Omental fat pad (tissue), 4 donors: ENCODE measurements around the gene TMEM30A. TPM values are rescaled to one million over a fixed set of nuclear protein-coding genes. Genes with fewer than 3 reads are reported as not detected.

Experiments
- ATAC-seq: fragments of 150-250 bp; one replicate; pipeline ENCODE4 v1.9.1; 2016; ENCODE audit warnings: mild to moderate bottlenecking, moderate library complexity; ENCODE audit not compliant: low FRiP score
- DNase-seq: peaks from one replicate; pipeline ENCODE4 v3.0.0-alpha.2; 2019; ENCODE audit warnings: low spot score
- total RNA-seq, 4 donors: library from RNA; depleted of rRNA; stranded (reverse); fragments of >200 nt; gene quantifications; one replicate each; pipeline ENCODE4 v1.1.0, GENCODE V29; 2016
- TF ChIP-seq, protein P1 (sequence below), 3 donors: fragments of 450-650 bp; IDR thresholded peaks; one replicate each; pipeline ENCODE4 v1.5.1; 2016 to 2017; ENCODE audit warnings: antibody characterized with exemption in 3 of 3, mild to moderate bottlenecking in 3 of 3, moderate library complexity in 2 of 3

TMEM30A gene
- total RNA-seq, 4 donors from 2014 or later: 45.2 to 84.3 (median 58.4) TPM

DNA sequence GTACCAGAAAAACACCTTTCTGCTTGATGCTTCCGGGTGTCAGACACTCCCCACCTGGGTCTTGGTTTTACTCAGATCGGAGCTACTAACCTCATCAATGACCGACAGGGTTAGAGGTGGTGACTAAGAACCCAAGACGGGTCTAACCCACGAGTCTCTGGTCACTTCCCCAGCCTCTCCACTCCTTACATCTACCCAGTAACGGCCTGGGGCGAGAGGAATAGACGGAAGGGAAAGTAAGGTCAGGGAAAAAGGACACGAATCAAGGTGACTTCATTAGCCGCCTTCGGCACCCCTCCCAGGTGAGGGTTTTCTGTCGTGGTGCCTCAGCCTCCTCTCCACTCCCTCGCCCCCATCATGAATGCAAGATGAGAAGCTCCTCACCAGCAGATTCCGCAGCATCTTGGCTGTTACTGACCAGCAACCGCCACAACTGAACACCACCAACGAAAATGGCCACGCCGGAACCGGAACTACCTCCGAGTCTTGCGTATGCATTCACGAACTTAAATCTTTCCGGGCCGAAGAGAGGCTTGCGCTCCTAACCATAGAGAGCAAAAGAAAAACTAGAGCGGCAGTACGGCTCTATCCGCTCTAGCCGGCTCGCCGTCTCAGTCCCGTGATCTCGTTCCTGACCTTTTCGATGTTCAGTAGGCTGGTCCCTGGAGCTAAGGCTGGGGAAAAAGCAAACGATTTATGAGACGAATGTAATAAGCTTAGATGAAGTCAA lies 41.1 kb downstream of the TMEM30A start, which contains the start of gene COX7A2:
TSS of gene COX7A2 (minus strand) at position 469 of the 730 bp plus-strand sequence. CDS start at position 402, 67 bp downstream.
- DNase-seq: peak; percentile 84
- TF ChIP-seq, protein P1, sequence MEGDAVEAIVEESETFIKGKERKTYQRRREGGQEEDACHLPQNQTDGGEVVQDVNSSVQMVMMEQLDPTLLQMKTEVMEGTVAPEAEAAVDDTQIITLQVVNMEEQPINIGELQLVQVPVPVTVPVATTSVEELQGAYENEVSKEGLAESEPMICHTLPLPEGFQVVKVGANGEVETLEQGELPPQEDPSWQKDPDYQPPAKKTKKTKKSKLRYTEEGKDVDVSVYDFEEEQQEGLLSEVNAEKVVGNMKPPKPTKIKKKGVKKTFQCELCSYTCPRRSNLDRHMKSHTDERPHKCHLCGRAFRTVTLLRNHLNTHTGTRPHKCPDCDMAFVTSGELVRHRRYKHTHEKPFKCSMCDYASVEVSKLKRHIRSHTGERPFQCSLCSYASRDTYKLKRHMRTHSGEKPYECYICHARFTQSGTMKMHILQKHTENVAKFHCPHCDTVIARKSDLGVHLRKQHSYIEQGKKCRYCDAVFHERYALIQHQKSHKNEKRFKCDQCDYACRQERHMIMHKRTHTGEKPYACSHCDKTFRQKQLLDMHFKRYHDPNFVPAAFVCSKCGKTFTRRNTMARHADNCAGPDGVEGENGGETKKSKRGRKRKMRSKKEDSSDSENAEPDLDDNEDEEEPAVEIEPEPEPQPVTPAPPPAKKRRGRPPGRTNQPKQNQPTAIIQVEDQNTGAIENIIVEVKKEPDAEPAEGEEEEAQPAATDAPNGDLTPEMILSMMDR (IDR thresholded peaks at IDR 0.05): no peak
- peak; percentile 99 for ATAC-seq

DNA sequence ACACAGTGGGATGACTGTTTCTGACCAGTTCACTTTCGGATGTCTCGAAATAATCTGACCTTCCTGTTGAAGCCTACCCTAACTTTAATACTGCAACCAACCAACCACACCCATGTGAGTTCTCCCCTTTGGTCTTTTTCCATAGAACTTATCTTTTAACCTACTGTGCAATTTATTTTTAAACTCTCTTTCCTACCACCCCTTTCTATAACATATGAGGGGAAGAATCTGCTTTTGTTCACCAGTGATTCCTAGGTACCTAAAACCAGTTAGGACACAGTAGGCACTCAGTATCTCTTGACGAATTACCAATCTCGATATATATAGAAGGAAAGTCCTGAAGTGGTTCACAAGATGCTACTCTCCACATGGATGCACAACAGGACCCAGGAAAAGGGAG lies 48.0 kb downstream of the TMEM30A start:
- ATAC-seq (no peak), DNase-seq (no peak)
- TF ChIP-seq, protein P1 (IDR thresholded peaks at IDR 0.05): no peak

DNA sequence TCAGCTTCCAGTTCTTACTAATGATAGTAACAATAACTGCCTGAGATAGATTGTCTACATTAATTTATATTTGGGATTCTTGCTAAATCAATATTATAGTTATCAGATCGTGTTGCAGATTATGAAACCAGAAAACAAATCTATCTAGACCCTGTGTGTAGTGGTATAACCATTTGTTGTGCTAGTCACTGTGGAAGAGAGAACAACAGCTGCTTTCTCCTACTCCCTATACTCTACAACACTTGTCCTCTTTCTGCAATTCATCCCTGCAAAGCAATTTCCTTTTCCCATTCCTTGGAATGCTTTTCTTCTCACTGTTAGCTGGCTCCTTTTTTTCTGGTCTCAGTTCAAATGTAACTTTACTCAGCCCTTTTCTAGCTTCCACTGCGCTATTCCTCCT lies 49.3 kb downstream of the TMEM30A start:
- no peak for ATAC-seq
- DNase-seq: no peak
- TF ChIP-seq, protein P1 (IDR thresholded peaks at IDR 0.05): no peak

DNA sequence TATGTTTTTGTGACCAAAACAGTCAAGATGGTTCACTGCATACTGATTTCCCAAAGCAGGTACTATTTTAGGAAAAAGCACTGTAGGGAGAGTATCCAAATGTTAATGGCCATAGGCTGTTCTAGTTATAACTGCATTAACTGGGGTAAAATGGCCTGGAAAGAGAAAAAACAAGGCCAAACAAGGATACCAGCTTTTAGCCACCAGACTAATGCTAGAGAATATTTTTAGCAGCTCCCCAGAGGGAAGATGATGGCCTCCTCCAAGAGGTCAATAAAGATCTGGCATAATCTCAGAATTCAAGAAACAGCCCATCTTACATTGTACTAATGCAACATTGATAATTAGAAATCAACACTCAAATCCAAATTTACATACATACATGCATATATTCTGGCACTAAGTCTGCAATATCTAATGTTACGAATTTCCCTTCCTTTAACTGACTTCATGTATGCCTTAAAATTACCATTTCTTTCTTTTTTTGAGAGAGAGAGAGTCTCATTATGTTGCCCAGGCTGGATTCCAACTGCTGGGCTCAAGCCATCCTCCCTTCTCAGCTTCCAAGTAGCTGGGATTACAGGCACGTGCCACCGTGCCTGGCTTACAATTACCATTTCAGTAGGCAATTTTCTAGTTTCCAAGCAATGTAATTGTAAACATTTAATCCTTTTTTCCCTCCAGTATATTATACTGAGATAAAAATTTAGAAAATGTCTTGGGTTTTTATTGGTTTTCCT lies 50.3 kb downstream of the TMEM30A start:
- no peak for DNase-seq
- no peak for ATAC-seq
- TF ChIP-seq, protein P1 (IDR thresholded peaks at IDR 0.05): no peak

DNA sequence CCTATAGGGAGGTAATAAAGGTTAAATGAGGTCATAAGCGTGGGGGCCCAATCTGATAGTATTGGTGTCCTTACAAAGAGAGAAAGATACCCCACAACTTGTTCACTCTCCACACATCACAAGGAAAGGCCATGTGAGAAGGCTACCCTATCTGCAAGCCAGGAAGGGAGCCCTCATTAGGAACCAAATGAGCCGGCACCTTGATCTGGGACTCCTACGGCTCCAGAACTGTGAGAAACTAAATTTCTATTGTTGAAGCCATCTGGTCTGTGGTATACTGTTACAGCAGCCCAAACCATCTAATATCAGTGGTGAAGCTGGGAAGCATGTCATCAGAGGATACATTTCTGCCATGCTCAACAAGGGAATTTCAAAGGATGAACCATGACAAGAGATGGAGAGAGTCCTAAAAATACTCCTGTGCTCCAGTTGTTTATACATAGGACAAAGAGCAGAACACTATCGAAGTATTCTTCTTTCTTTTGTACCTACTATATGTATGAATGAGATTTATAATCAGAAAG lies 51.4 kb downstream of the TMEM30A start:
- DNase-seq (no peak), ATAC-seq (no peak)
- TF ChIP-seq, protein P1 (IDR thresholded peaks at IDR 0.05): no peak

DNA sequence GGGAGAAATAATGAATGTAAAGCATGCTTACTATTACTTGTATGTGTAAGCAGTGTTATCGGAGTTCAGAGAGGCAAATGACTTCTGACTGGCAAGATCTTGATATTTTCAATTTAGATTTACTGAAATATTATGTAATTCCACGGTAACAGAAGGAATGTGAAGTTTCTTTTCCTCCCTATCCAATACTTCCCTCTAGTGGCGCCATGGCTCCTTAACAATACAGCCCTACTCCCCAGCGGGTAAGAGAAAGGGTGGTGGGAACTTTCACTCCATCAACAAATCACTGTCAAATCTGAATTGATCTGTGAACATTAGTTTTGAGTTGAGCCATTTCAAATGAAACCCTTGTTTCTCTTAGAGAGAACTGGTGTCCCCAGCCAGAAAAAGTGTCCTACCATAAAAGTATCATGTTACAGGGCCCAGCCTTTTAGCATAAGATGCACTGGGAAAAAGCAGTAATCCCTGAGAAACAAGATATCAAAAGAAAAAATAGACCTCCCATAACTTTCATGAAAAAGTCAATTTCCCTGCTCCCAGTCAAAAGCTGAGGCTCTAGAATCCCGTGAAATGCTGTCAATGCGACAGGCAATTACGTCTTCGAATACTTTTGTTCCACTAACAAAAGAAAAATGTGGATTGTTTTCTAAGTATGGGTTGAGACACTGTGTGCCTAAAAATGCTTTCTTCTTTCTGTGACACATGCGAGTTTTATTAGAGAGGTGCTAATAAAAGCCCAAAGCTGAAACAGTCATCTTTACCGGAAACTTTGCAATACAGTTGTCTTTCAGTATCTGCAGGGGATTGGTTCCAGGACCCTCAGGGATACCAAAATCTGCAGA lies 53.9 kb downstream of the TMEM30A start:
- TF ChIP-seq, protein P1 (IDR thresholded peaks at IDR 0.05): peak in 1 of 3 donors; percentile 23
- peak; percentile 71 for ATAC-seq
- DNase-seq: no peak
